Measurements from ENCODE around the gene CGN. TPM values are rescaled to one million over a fixed set of nuclear protein-coding genes. Genes with fewer than 3 reads are reported as not detected.

The CGN gene
- polyA plus RNA-seq (2011; rRNA removed) (0.05 TPM in 1 of 2 replicates, not detected in the other), polyA minus RNA-seq (2011; rRNA and poly(A)+ RNA removed) (not detected in 2 replicates)

GRCh38 chr1:151510957-151511635 lies at the start of gene CGN:
Gene CGN, plus strand, starts transcription at chr1:151511387. Its CDS starts 7,133 bp downstream, at chr1:151518520.
- H3K36me3 ChIP-seq (ENCODE audit: control insufficient read depth, insufficient read depth, low read length) = no peaks in the 10 kb centered on the region
- ChIA-PET POLR2A (no interaction called here), CTCF (interaction anchor here (1.0 to 1.6 kb wide), 2 partner anchors 11 to 211 kb away, joined by 4 read pairs; no protein-coding TSS in a partner anchor)
- H3K4me3 ChIP-seq (ENCODE audit: low read depth, low read length) = peak within 1 kb of the TSS; percentile 47
- TF ChIP-seq CTCF (IDR thresholded peaks at IDR 0.05; ENCODE audit: insufficient read depth, low read depth, low read length) = no peak
- peaks cover 19% of the 10 kb centered on the region for H3K27me3 ChIP-seq (ENCODE audit: control insufficient read depth, insufficient read depth, low read length)
- no peak for DNase-seq (ENCODE audit: low read depth)

GRCh38 chr1:151461694-151462093 lies 49.5 kb upstream of the CGN start:
- CTCF ChIA-PET = no interaction called here
- no peak for TF ChIP-seq CTCF (IDR thresholded peaks at IDR 0.05; ENCODE audit: insufficient read depth, low read depth, low read length)
- POLR2A ChIA-PET = no interaction called here
- Histone ChIP-seq H3K36me3 (ENCODE audit: control insufficient read depth, insufficient read depth, low read length) (no peaks in the 10 kb centered on the region; the same call in 1 of the 2 replicates), H3K27me3 (ENCODE audit: control insufficient read depth, insufficient read depth, low read length) (peaks cover 4% of the 10 kb centered on the region; the same call in 1 of the 2 replicates), H3K4me3 (ENCODE audit: low read depth, low read length) (no peak overlapping the region)
- no peak for DNase-seq (ENCODE audit: low read depth)

- ChIA-PET POLR2A (no interaction called here), CTCF (interaction anchor here (0.6 kb wide), 1 partner anchor 37 kb away, joined by 3 read pairs; no protein-coding TSS in a partner anchor)
- DNase-seq (ENCODE audit: low read depth) = no peak
Measured at GRCh38 chr1:151465026-151465425, 46.2 kb upstream of the CGN start.

GRCh38 chr1:151472856-151473731 lies 38.1 kb upstream of the CGN start:
- TF ChIP-seq CTCF (IDR thresholded peaks at IDR 0.05; ENCODE audit: insufficient read depth, low read depth, low read length) = no peak
- H3K27me3 ChIP-seq (ENCODE audit: control insufficient read depth, insufficient read depth, low read length) = no peaks in the 10 kb centered on the region
- CTCF ChIA-PET = interaction anchor here (1.7 kb wide), 1 partner anchor 62 kb away, joined by 4 read pairs; no protein-coding TSS in a partner anchor
- H3K36me3 ChIP-seq (ENCODE audit: control insufficient read depth, insufficient read depth, low read length) = no peaks in the 10 kb centered on the region
- POLR2A ChIA-PET = no interaction called here
- peak overlapping the region; percentile 43 for H3K4me3 ChIP-seq (ENCODE audit: low read depth, low read length)
- DNase-seq (ENCODE audit: low read depth) = no peak

More at GRCh38 chr1:151465026-151465425, 46.2 kb upstream of the CGN start:
- H3K4me3 ChIP-seq (ENCODE audit: low read depth, low read length) = no peak overlapping the region
- H3K36me3 ChIP-seq (ENCODE audit: control insufficient read depth, insufficient read depth, low read length) = no peaks in the 10 kb centered on the region
- peaks cover 4% of the 10 kb centered on the region; the same call in 1 of the 2 replicates for H3K27me3 ChIP-seq (ENCODE audit: control insufficient read depth, insufficient read depth, low read length)
- no peak for TF ChIP-seq CTCF (IDR thresholded peaks at IDR 0.05; ENCODE audit: insufficient read depth, low read depth, low read length)

- Histone ChIP-seq H3K36me3 (ENCODE audit: control insufficient read depth, insufficient read depth, low read length) (no peaks in the 10 kb centered on the region), H3K4me3 (ENCODE audit: low read depth, low read length) (no peak overlapping the region), H3K27me3 (ENCODE audit: control insufficient read depth, insufficient read depth, low read length) (no peaks in the 10 kb centered on the region)
- no peak for DNase-seq (ENCODE audit: low read depth)
- POLR2A ChIA-PET = no interaction called here
- no peak for TF ChIP-seq CTCF (IDR thresholded peaks at IDR 0.05; ENCODE audit: insufficient read depth, low read depth, low read length)
- CTCF ChIA-PET = interaction anchor here (1.0 to 1.7 kb wide), 2 partner anchors 61 to 1397 kb away, joined by 3 to 4 read pairs; no protein-coding TSS in a partner anchor
Measured at GRCh38 chr1:151474745-151475144, 36.4 kb upstream of the CGN start.
